Mucosa of descending colon (tissue), 3 donors: ENCODE measurements around the gene SDF4. TPM values are rescaled to one million over a fixed set of nuclear protein-coding genes. Genes with fewer than 3 reads are reported as not detected.

Experiments
- ATAC-seq: fragments of 200-7000 bp; cut with Tn5 transposase; one replicate; pipeline ENCODE4 v1.9.1; 2020; ENCODE audit warnings: mild to moderate bottlenecking, moderate library complexity
- DNase-seq, 3 donors: peaks; one replicate each; pipeline ENCODE4 v3.0.0-alpha.2; 2020
- H3K36me3 ChIP-seq: fragments of 200-600 bp; one replicate; pipeline ENCODE4 v1.8.0; 2021; ENCODE audit warnings: low read depth, mild to moderate bottlenecking
- H3K4me1 ChIP-seq: fragments of 200-600 bp; one replicate; pipeline ENCODE4 v1.8.0; 2021; ENCODE audit warnings: low read depth, mild to moderate bottlenecking
- H3K4me3 ChIP-seq: fragments of 200-600 bp; one replicate; pipeline ENCODE4 v1.8.0; 2021; ENCODE audit warnings: mild to moderate bottlenecking
- H3K9me3 ChIP-seq: fragments of 200-600 bp; one replicate; pipeline ENCODE4 v1.8.0; 2021; ENCODE audit warnings: mild to moderate bottlenecking
- intact Hi-C, 2 donors: fragments of 100-400 bp; cut with DNase I in 1 of 2; cut with micrococcal nuclease in 1 of 2; formaldehyde crosslinking; loops; one replicate each; pipeline versions ENCODE4 v1.11.0 to v1.11.1; 2022; cut with DNase I, micrococcal nuclease
- total RNA-seq, 3 donors: library from RNA; stranded (reverse); fragmentation: NEBNext Ultra II Directional in 2 of 3; extraction: Animal tissue kit (Norgen Biotek cat#: 25700) in 2 of 3; gene quantifications; one replicate each; pipeline versions ENCODE4 v1.2.1 to v1.2.4, GENCODE V29; 2021 to 2023
- TF ChIP-seq, protein P1 (sequence below): fragments of 200-600 bp; IDR thresholded peaks from one replicate; pipeline ENCODE4 v1.8.0; 2022; ENCODE audit warnings: antibody characterized with exemption, mild to moderate bottlenecking
- donor health status: DM: no; HTN: no; CAD: no; lungs with moderate emphysema.
- donor health status: DM: no; HTN: no; CAD: no.
- donor health status: DM: no; HTN: yes; CAD: no.

The SDF4 gene
- total RNA-seq, 3 donors from 2014 or later = 169 to 257 (median 226) TPM

- TF ChIP-seq, protein P1, sequence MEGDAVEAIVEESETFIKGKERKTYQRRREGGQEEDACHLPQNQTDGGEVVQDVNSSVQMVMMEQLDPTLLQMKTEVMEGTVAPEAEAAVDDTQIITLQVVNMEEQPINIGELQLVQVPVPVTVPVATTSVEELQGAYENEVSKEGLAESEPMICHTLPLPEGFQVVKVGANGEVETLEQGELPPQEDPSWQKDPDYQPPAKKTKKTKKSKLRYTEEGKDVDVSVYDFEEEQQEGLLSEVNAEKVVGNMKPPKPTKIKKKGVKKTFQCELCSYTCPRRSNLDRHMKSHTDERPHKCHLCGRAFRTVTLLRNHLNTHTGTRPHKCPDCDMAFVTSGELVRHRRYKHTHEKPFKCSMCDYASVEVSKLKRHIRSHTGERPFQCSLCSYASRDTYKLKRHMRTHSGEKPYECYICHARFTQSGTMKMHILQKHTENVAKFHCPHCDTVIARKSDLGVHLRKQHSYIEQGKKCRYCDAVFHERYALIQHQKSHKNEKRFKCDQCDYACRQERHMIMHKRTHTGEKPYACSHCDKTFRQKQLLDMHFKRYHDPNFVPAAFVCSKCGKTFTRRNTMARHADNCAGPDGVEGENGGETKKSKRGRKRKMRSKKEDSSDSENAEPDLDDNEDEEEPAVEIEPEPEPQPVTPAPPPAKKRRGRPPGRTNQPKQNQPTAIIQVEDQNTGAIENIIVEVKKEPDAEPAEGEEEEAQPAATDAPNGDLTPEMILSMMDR = no peak
- H3K9me3 ChIP-seq = no peaks in the 10 kb centered on the region
- intact Hi-C loops = no loop called here
- ATAC-seq (no peak), DNase-seq (no peak)
- no peak overlapping the region for H3K4me3 ChIP-seq
- H3K36me3 ChIP-seq = peaks cover 13% of the 10 kb centered on the region
- peaks cover 23% of the 10 kb centered on the region for H3K4me1 ChIP-seq
These were observed 13.1 kb downstream of the SDF4 start for GRCh38 chr1:1218524-1219200.

GRCh38 chr1:1217621-1218523, 13.9 kb downstream of the SDF4 start:
- TF ChIP-seq, protein P1 = no peak
- no peak overlapping the region for H3K4me3 ChIP-seq
- peak; percentile 18 for ATAC-seq
- peaks cover 7% of the 10 kb centered on the region for H3K36me3 ChIP-seq
- no peaks in the 10 kb centered on the region for H3K9me3 ChIP-seq
- DNase-seq = no peak
- intact Hi-C loops = no loop called here
- H3K4me1 ChIP-seq = peaks cover 24% of the 10 kb centered on the region

- no peak overlapping the region for H3K4me3 ChIP-seq
- DNase-seq (no peak), ATAC-seq (no peak)
- TF ChIP-seq, protein P1 = no peak
- intact Hi-C loops = no loop called here
- H3K4me1 ChIP-seq = peaks cover 15% of the 10 kb centered on the region
- H3K36me3 ChIP-seq = peaks cover 7% of the 10 kb centered on the region
- H3K9me3 ChIP-seq = no peaks in the 10 kb centered on the region
These were observed 14.8 kb downstream of the SDF4 start for GRCh38 chr1:1216770-1217620.

DNA sequence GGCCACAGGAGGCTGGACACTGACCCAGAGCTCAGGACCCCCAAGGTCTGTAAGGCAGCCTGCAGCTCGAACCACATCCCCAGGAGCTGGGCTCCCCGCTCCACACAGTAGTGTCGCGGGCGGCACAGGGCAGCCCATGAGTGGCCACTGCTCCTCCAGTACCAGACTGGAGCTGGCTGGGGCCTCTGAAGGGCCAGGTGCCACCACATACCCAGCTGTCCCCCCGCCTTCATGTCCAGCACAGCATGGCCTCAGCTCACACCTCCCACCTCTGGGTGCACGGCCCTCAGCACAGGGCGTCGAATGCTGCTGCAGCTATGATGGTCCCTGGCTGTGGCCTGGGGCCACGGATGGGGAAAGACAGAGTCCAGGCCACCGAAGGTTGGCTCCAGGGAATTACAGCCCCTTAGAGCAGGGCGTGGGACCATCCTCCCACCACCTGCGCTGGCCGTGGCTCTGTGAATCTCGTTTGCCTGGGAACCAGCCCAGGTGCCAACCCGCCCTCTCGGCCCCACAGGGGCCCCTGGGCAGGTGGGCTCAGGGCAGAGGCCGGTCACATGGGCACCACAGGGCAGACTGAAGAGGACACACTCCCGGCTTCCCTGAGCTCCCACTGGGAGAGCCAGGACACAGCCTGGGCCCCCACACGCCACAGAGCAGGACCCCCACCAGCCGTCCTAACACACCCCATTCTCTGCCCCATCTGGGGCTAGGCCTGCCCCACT, 15.8 kb downstream of the SDF4 start:
- ATAC-seq = no peak
- TF ChIP-seq, protein P1 = no peak
- peaks cover 7% of the 10 kb centered on the region for H3K36me3 ChIP-seq

More for the DNA sequence above, 15.8 kb downstream of the SDF4 start:
- no peak for DNase-seq
- Histone ChIP-seq H3K9me3 (no peaks in the 10 kb centered on the region), H3K4me1 (peaks cover 12% of the 10 kb centered on the region), H3K4me3 (no peak overlapping the region)
- intact Hi-C loops = no loop called here
